Activated CD8-positive, alpha-beta T cell treated with anti-CD3 and anti-CD28 coated beads for 36 hours (primary cell): ENCODE measurements around the gene ZNF443. TPM values are rescaled to one million over a fixed set of nuclear protein-coding genes. Genes with fewer than 3 reads are reported as not detected.
"Not testable (repeated sequence)": the region's sequence is repeated elsewhere in the genome, so short reads cannot be mapped to it uniquely, and the experiment has no call there.

Experiments used
- ATAC-seq: fragments of 200-7000 bp; cut with Tn5 transposase; one replicate; pipeline ENCODE4 v1.10.0; 2021; ENCODE audit warnings: mild to moderate bottlenecking, moderate library complexity
- CTCF ChIA-PET: fragments of 350-600 bp; sonication (Branson Sonifier 250); formaldehyde crosslinking; loops from one replicate; lab custom pipeline; 2021; ENCODE audit warnings: antibody characterized with exemption; lab: Charles Lee
- POLR2A ChIA-PET: fragments of 350-600 bp; sonication (Branson Sonifier 250); formaldehyde crosslinking; loops from one replicate; lab custom pipeline; 2021; ENCODE audit warnings: antibody characterized with exemption; lab: Charles Lee
- DNase-seq: peaks from one replicate; pipeline ENCODE4 v3.0.0-alpha.2; 2020
- H3K27ac Mint-ChIP-seq: one replicate; pipeline ENCODE4 v1.8.0; 2021; ENCODE audit warnings: mild to moderate bottlenecking, mixed read lengths
- H3K27me3 Mint-ChIP-seq: one replicate; pipeline ENCODE4 v1.8.0; 2021; ENCODE audit warnings: mixed read lengths
- H3K36me3 Mint-ChIP-seq: one replicate; pipeline ENCODE4 v1.8.0; 2021; ENCODE audit warnings: low read depth, mixed read lengths
- H3K4me1 Mint-ChIP-seq: one replicate; pipeline ENCODE4 v1.8.0; 2021; ENCODE audit warnings: low read depth, mixed read lengths
- H3K4me3 Mint-ChIP-seq: one replicate; pipeline ENCODE4 v1.8.0; 2021; ENCODE audit warnings: mild to moderate bottlenecking, moderate library complexity, mixed read lengths
- H3K9me3 Mint-ChIP-seq: one replicate; pipeline ENCODE4 v1.8.0; 2021; ENCODE audit warnings: mixed read lengths
- CTCF ChIP-seq: fragments of 200-600 bp; IDR thresholded peaks from one replicate; pipeline ENCODE4 v1.8.0; 2022; ENCODE audit warnings: antibody characterized with exemption, mild to moderate bottlenecking
- intact Hi-C: fragments of 100-400 bp; cut with micrococcal nuclease; formaldehyde crosslinking; loops from one replicate; pipeline ENCODE4 v1.10.0; 2022
- total RNA-seq, 2 experiments: library from RNA; stranded (reverse); gene quantifications; one replicate each; pipeline ENCODE4 v1.2.3, GENCODE V29; 2021

ZNF443 gene
- total RNA-seq, 2 experiments from 2014 or later = 3.1 to 3.2 TPM

- intact Hi-C loops = no loop called here
- Mint-ChIP-seq H3K27me3 (no peaks in the 10 kb centered on the region), H3K36me3 (peaks cover 9% of the 10 kb centered on the region), H3K27ac (peak within 1 kb of the TSS; percentile 77), H3K4me1 (peaks cover 11% of the 10 kb centered on the region), H3K9me3 (peaks cover 11% of the 10 kb centered on the region), H3K4me3 (peak within 1 kb of the TSS; percentile 90)
- ChIA-PET CTCF (no interaction called here), POLR2A (interaction anchor here (0.6 kb wide), 1 partner anchor 22 kb away, joined by 4 read pairs; no protein-coding TSS in a partner anchor)
- TF ChIP-seq CTCF = no peak
- ATAC-seq (peak; percentile 93), DNase-seq (peak; percentile 94)
Observed at GRCh38 chr19:12400633-12401502, 40.0 kb downstream of the ZNF443 start, which contains the start of gene ZNF799. Gene ZNF799 (minus strand): TSS chr19:12401271. CDS start chr19:12401070, 201 bp downstream.

- CTCF ChIA-PET = interaction anchor here (0.6 kb wide), 1 partner anchor 189 kb away, joined by 4 read pairs; no protein-coding TSS in a partner anchor
- H3K36me3 Mint-ChIP-seq = peaks cover 17% of the 10 kb centered on the region
- POLR2A ChIA-PET, intact Hi-C loops, H3K27me3 Mint-ChIP-seq: not testable (repeated sequence)
- peaks cover 11% of the 10 kb centered on the region for H3K4me1 Mint-ChIP-seq
- ATAC-seq (peak; percentile 55), DNase-seq (peak; percentile 69)
- peak overlapping the region; percentile 37 for H3K27ac Mint-ChIP-seq
- H3K4me3 Mint-ChIP-seq = peak overlapping the region; percentile 90
- H3K9me3 Mint-ChIP-seq = peaks cover 11% of the 10 kb centered on the region
Observed at GRCh38 chr19:12399901-12400632, 40.8 kb downstream of the ZNF443 start.

GRCh38 chr19:12391148-12391547, 49.7 kb downstream of the ZNF443 start:
- POLR2A ChIA-PET = not testable (repeated sequence)

GRCh38 chr19:12386365-12386764, 54.5 kb downstream of the ZNF443 start:
- POLR2A ChIA-PET, H3K4me1 Mint-ChIP-seq, intact Hi-C loops, H3K27me3 Mint-ChIP-seq, DNase-seq, ATAC-seq, H3K27ac Mint-ChIP-seq, H3K4me3 Mint-ChIP-seq, CTCF ChIA-PET: not testable (repeated sequence)
- Mint-ChIP-seq H3K9me3 (peaks cover 24% of the 10 kb centered on the region), H3K36me3 (peaks cover 45% of the 10 kb centered on the region)

More at GRCh38 chr19:12391148-12391547, 49.7 kb downstream of the ZNF443 start:
- ATAC-seq, H3K27me3 Mint-ChIP-seq, DNase-seq, intact Hi-C loops, H3K27ac Mint-ChIP-seq, H3K4me3 Mint-ChIP-seq, H3K4me1 Mint-ChIP-seq: not testable (repeated sequence)
- CTCF ChIA-PET = interaction anchor here (0.9 kb wide), 1 partner anchor 130 kb away, joined by 3 read pairs; no protein-coding TSS in a partner anchor
- Mint-ChIP-seq H3K36me3 (peaks cover 70% of the 10 kb centered on the region), H3K9me3 (peaks cover 34% of the 10 kb centered on the region)

- H3K27ac Mint-ChIP-seq = no peak overlapping the region
- CTCF ChIA-PET = no interaction called here
- TF ChIP-seq CTCF = no peak
- no peaks in the 10 kb centered on the region for H3K27me3 Mint-ChIP-seq
- no peak overlapping the region for H3K4me3 Mint-ChIP-seq
- no peak for DNase-seq
- ATAC-seq = no peak
- peaks cover 40% of the 10 kb centered on the region for H3K36me3 Mint-ChIP-seq
- peaks cover 48% of the 10 kb centered on the region for H3K9me3 Mint-ChIP-seq
- H3K4me1 Mint-ChIP-seq = no peaks in the 10 kb centered on the region
- POLR2A ChIA-PET = no interaction called here
- intact Hi-C loops = no loop called here
Observed at GRCh38 chr19:12380444-12380737, 60.4 kb downstream of the ZNF443 start.

GRCh38 chr19:12379732-12380443, 60.9 kb downstream of the ZNF443 start:
- intact Hi-C loops = no loop called here
- POLR2A ChIA-PET = no interaction called here
- DNase-seq (no peak), ATAC-seq (no peak)
- TF ChIP-seq CTCF = no peak
- Mint-ChIP-seq H3K4me3 (no peak overlapping the region), H3K27me3 (no peaks in the 10 kb centered on the region), H3K36me3 (peaks cover 40% of the 10 kb centered on the region), H3K9me3 (peaks cover 48% of the 10 kb centered on the region), H3K4me1 (no peaks in the 10 kb centered on the region), H3K27ac (no peak overlapping the region)
- CTCF ChIA-PET = no interaction called here
